NT2/D1 (cell line): ENCODE results near the gene TRIM14.
"Not testable (repeated sequence)": the region's sequence is repeated elsewhere in the genome, so short reads cannot be mapped to it uniquely, and the experiment has no call there.

Experiments used
- DNase-seq: peaks from one replicate; pipeline ENCODE4 v3.0.0-alpha.2; 2011; ENCODE audit warnings: low read depth, low spot score
- H3K27me3 ChIP-seq: 2 replicates; pipeline ENCODE4 v1.6.0; 2011; ENCODE audit warnings: mild to moderate bottlenecking; ENCODE audit not compliant: insufficient read length, insufficient read depth
- H3K36me3 ChIP-seq: 2 replicates; pipeline ENCODE4 v1.6.1; 2011; ENCODE audit warnings: mild to moderate bottlenecking, low read length, mixed read lengths; ENCODE audit not compliant: insufficient read depth, insufficient read length
- H3K4me1 ChIP-seq: 2 replicates; pipeline ENCODE4 v1.5.1; 2011; ENCODE audit not compliant: insufficient read depth, insufficient read length
- H3K4me3 ChIP-seq: 2 replicates; pipeline ENCODE4 v1.5.1; 2011; ENCODE audit warnings: low read depth; ENCODE audit not compliant: insufficient read length
- H3K9ac ChIP-seq: 2 replicates; pipeline ENCODE4 v1.6.0; 2011; ENCODE audit warnings: low read depth; ENCODE audit not compliant: insufficient read length
- H3K9me3 ChIP-seq: 2 replicates; pipeline ENCODE4 v1.5.1; 2011; ENCODE audit warnings: mild to moderate bottlenecking, low read length; ENCODE audit not compliant: insufficient read depth
- SUZ12 ChIP-seq: IDR thresholded peaks from 2 replicates; pipeline ENCODE4 v1.6.1; 2011; ENCODE audit not compliant: insufficient read length, insufficient read depth; ENCODE audit errors: extremely low read depth
- YY1 ChIP-seq: IDR thresholded peaks from 2 replicates; pipeline ENCODE4 v1.6.1; 2011; ENCODE audit not compliant: insufficient read length, insufficient read depth
- ZNF274 ChIP-seq: IDR thresholded peaks from 2 replicates; pipeline ENCODE4 v1.6.1; 2011; ENCODE audit warnings: mild to moderate bottlenecking, low read depth, low read length

Gene TRIM14

DNA sequence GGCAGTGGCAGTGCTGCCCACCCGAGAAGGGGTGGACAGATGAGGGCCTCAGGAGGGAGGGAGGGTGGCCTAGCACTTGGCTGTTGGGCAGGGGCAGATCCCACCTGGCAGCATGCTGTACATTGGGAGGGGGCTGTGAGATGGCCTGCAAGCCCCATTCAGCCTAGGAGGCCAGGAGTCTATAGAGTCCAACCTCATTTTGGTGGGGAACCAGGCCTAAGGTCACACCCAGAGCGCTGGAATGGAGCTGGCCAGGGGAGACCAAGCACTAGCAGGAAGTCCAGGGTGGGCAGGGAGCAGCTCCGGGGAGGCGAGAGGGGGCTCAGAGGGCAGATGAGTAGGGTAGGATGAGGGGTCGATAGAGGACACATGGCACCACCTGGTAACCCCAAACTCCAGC is 22.9 kb downstream of the TRIM14 start:
- H3K27me3 ChIP-seq, result no peaks in the 10 kb centered on the region
- H3K9me3 ChIP-seq, result no peaks in the 10 kb centered on the region
- peaks cover 57% of the 10 kb centered on the region for H3K36me3 ChIP-seq
- DNase-seq, result no peak
- H3K4me1 ChIP-seq, result peaks cover 6% of the 10 kb centered on the region
- no peak overlapping the region for H3K9ac ChIP-seq
- TF ChIP-seq SUZ12 (no peak), YY1 (no peak), ZNF274 (no peak)
- H3K4me3 ChIP-seq, result no peak overlapping the region

DNA sequence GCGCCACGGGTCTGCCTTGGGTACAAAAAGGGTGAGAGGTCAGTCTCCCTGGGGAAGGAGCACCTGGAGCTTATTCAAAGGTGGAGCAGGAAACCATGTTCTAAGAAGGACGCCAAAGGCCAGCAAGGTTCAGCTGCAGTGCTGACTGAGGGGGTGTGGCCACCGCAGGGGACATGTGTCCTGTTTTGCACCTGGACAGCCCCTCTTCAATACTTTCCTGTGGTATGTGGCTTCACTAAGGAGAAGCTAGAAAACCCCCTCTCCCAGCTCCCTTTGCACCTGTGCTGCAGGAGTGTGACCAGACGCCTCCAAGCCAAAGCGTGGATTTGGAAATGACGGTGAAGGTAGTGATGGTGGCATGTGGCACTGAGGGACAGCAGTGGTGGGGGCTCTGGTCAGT is 23.6 kb downstream of the TRIM14 start:
- TF ChIP-seq YY1 (no peak), ZNF274 (no peak), SUZ12 (no peak)

DNA sequence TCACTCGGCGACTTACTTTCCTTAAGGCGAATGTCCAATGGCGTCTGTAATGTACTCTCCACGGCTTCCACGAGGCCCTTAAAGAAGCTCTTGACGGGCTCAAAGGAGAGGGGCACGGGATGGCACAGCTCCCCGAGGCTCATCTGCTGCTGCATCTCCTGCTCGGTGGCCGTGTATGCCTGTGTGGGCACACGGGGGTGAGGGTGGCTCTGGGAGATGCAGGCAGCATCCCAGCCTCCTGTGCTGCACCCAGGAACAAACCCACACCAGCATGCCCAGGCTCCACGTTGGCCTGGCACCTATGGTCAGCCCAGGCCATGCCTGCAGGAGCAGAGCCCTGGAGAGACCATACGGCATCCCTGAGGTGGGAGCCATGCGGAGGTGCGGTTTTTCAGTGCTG is 24.2 kb downstream of the TRIM14 start:
- Histone ChIP-seq H3K27me3 (no peaks in the 10 kb centered on the region), H3K9ac (no peak overlapping the region)

More for the DNA sequence above, 23.6 kb downstream of the TRIM14 start:
- no peak for DNase-seq
- no peak overlapping the region for H3K9ac ChIP-seq
- H3K4me1 ChIP-seq, result peaks cover 7% of the 10 kb centered on the region
- no peaks in the 10 kb centered on the region for H3K27me3 ChIP-seq
- no peaks in the 10 kb centered on the region for H3K9me3 ChIP-seq
- no peak overlapping the region for H3K4me3 ChIP-seq
- H3K36me3 ChIP-seq, result peaks cover 57% of the 10 kb centered on the region

DNA sequence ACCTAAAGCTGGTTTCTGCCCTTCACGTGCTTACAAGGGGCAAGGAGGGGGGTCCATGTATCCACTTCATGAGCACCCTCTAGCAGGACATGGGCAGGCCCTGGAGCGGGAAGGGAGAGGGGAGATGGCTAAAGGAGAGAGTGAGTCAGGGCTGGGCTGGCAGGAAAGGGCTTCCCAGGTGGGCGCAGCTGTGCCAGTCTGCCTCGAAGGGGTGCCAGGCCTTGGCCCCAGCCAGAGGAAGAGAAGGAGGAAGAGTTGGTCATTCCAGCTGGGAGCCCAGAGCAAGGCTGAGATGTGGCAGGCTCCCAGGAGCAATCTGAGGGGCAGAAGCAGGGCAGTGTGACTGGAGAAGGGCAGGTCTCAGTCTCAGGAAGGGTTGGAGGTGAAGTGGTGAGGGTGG is 24.7 kb downstream of the TRIM14 start:
- no peaks in the 10 kb centered on the region for H3K9me3 ChIP-seq

More for the DNA sequence above, 24.2 kb downstream of the TRIM14 start:
- Histone ChIP-seq H3K9me3 (no peaks in the 10 kb centered on the region), H3K4me3 (no peak overlapping the region), H3K4me1 (peaks cover 7% of the 10 kb centered on the region), H3K36me3 (peaks cover 56% of the 10 kb centered on the region)
- DNase-seq, result no peak
- TF ChIP-seq ZNF274, result no peak

DNA sequence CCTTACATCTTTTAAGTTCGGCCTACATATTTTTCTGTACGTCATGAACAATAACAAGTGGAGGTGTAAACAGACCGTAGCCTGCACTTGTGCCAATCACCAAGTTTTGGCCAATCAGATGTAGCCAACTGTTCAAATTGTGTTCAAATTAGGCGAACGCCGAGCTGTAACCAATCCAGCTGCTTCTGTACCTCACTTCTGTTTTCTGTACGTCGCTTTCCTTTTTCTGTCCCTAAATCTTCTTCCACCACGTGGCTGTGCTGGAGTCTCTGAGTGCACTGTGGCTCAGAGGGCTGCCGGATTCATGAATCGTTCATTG is 26.4 kb downstream of the TRIM14 start:
- Histone ChIP-seq H3K4me1 (peaks cover 9% of the 10 kb centered on the region), H3K36me3 (peaks cover 43% of the 10 kb centered on the region), H3K9ac (no peak overlapping the region), H3K9me3 (no peaks in the 10 kb centered on the region), H3K4me3 (no peak overlapping the region), H3K27me3 (no peaks in the 10 kb centered on the region)
- TF ChIP-seq ZNF274 (no peak), YY1 (no peak), SUZ12 (no peak)
- no peak for DNase-seq

More for the DNA sequence above, 24.7 kb downstream of the TRIM14 start:
- Histone ChIP-seq H3K36me3 (peaks cover 51% of the 10 kb centered on the region), H3K4me3 (no peak overlapping the region), H3K4me1 (peaks cover 7% of the 10 kb centered on the region), H3K27me3 (no peaks in the 10 kb centered on the region), H3K9ac (no peak overlapping the region)
- DNase-seq, result no peak
- no peak for TF ChIP-seq YY1
- no peak for TF ChIP-seq SUZ12
- no peak for TF ChIP-seq ZNF274

DNA sequence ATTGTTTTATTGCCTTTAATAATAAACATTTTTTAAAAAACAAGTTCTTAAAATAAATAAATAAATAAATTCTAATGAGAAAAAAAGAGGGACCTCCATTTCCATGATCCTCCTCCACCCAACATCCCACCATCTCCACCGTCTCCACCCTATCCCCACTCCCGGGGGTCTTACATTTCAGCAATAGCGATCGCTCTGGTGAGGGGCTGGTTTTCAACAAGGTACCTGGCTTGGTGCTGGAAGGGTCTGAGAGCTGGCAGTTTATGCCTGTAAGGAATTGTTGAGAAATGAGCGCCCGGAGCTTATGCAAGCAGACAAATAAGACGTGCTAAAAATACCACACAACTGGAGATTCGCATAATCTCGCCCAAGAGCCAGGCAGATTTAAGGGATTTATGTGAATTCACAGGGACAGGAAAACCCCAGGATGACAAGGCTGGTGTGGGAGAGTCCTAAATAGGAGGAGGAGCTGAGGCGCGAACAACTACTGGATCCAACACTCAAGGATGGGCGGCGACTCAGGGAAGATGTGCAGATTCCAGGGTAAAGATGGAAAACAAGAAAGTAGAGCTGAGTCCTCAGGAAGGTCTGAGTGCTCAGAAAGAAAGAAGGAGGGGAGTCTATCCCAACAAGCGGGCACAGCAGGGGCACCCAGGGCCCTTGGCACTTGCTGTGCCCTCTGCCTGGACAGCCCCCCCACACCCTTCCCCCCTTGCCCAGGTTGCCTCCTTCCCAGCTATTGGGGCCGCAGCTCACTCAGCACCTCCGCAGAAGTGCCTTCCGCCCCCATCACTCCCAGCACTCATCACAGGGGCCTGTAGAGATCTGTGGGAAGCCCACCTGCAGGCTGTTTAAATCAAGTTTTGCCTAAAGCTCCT is 27.0 kb downstream of the TRIM14 start:
- Histone ChIP-seq H3K36me3 (peaks cover 43% of the 10 kb centered on the region), H3K9ac (no peak overlapping the region), H3K4me3 (no peak overlapping the region), H3K4me1 (peaks cover 10% of the 10 kb centered on the region), H3K27me3 (no peaks in the 10 kb centered on the region), H3K9me3 (no peaks in the 10 kb centered on the region)
- TF ChIP-seq ZNF274 (no peak), YY1 (no peak), SUZ12 (no peak)
- DNase-seq, result no peak

DNA sequence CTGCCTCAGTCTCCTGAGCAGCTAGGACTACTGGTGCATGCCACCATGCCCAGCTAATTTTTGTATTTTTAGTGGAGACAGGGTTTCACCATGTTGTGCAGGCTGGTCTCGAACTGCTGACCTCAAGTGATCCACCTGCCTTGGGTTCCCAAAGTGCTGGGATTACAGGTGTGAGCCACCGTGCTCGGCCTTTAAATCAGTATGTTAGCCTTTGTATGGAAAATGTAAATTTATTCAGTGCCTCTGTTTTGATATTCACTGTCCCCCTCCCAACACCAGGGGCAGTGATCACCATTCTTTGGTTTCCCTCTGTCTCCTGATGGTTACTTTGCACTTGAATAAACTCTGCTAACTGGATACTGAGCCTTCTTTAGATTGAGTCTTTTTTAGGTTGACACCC is 28.3 kb downstream of the TRIM14 start:
- peak; percentile 64 for DNase-seq
- H3K9me3 ChIP-seq, H3K9ac ChIP-seq, H3K4me3 ChIP-seq, H3K27me3 ChIP-seq: not testable (repeated sequence)
- Histone ChIP-seq H3K4me1 (peaks cover 13% of the 10 kb centered on the region), H3K36me3 (peaks cover 34% of the 10 kb centered on the region)
